ENCODE results near the gene KDM4C.

Gene KDM4C

DNA sequence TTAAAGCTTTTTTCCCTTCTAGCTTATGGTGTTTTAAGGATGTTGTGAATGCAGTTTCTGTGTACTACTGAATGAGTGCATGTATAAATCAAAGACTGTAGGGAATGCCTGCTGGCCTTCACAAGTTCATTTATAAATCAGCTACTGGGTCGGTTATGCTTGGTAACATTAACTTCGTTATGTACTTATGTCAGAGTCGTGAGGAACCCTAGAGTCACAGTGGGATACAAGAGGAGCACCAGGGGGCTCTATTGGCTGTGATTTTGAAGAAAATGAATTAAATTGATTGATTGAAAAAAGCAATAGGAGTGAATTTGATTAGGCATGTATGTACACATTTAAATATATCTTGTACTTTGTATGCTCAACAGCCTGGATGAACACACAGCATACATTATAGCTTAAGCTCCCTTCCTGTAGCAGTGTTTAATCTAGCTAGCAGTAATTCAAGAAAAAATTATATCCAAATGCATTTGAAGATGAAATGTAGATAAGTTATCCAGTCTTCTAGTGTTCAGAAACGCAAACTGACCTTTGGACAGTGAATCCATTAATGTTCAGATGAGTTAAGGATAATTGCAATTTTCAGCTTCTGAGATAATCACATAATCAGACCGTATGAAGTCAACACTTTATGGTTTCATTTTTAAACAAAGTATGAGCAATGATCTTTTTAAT, 204.2 kb downstream of the KDM4C start:
- Histone ChIP-seq H3K27me3 (no peaks in the 10 kb centered on the region), H3K4me3 (ENCODE audit: low read depth in 1 of 2, low read length in 1 of 2) (no peak overlapping the region), H3K4me1 (ENCODE audit: control insufficient read depth in 1 of 2, insufficient read depth in 1 of 2, low read depth in 1 of 2, low read length in 1 of 2) (no peaks in the 10 kb centered on the region)

DNA sequence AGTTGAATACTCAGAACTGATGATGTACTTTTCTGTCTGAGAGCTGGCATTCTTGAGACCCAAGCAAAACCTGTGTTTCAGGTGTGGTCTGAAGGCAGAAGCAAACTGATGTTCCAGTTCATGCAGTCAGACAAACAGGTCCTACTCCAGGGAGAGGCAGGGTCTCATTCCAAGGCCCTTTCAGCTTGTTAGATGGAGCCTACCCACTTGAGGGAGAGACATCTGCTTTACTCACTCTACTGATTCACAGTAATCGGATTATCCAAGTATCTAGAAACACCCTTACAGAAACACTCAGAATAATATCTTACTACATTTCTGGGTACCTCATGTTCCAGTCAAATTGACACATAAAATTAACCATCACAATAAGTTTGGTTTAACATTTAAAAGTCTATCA, 207.8 kb downstream of the KDM4C start:
- TF ChIP-seq, protein P1, sequence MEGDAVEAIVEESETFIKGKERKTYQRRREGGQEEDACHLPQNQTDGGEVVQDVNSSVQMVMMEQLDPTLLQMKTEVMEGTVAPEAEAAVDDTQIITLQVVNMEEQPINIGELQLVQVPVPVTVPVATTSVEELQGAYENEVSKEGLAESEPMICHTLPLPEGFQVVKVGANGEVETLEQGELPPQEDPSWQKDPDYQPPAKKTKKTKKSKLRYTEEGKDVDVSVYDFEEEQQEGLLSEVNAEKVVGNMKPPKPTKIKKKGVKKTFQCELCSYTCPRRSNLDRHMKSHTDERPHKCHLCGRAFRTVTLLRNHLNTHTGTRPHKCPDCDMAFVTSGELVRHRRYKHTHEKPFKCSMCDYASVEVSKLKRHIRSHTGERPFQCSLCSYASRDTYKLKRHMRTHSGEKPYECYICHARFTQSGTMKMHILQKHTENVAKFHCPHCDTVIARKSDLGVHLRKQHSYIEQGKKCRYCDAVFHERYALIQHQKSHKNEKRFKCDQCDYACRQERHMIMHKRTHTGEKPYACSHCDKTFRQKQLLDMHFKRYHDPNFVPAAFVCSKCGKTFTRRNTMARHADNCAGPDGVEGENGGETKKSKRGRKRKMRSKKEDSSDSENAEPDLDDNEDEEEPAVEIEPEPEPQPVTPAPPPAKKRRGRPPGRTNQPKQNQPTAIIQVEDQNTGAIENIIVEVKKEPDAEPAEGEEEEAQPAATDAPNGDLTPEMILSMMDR (IDR thresholded peaks at IDR 0.05): no peak
- no peak overlapping the region for H3K4me3 ChIP-seq (ENCODE audit: low read depth in 1 of 2, low read length in 1 of 2)
- no peaks in the 10 kb centered on the region for H3K36me3 ChIP-seq
- no peaks in the 10 kb centered on the region for H3K27me3 ChIP-seq
- H3K9me3 ChIP-seq: no peaks in the 10 kb centered on the region
- no peak overlapping the region for H3K27ac ChIP-seq
- H3K4me1 ChIP-seq (ENCODE audit: control insufficient read depth in 1 of 2, insufficient read depth in 1 of 2, low read depth in 1 of 2, low read length in 1 of 2): no peaks in the 10 kb centered on the region

More for the DNA sequence above, 204.2 kb downstream of the KDM4C start:
- TF ChIP-seq, protein P1 (IDR thresholded peaks at IDR 0.05): no peak
- Histone ChIP-seq H3K9me3 (no peaks in the 10 kb centered on the region), H3K27ac (no peak overlapping the region), H3K36me3 (no peaks in the 10 kb centered on the region)

DNA sequence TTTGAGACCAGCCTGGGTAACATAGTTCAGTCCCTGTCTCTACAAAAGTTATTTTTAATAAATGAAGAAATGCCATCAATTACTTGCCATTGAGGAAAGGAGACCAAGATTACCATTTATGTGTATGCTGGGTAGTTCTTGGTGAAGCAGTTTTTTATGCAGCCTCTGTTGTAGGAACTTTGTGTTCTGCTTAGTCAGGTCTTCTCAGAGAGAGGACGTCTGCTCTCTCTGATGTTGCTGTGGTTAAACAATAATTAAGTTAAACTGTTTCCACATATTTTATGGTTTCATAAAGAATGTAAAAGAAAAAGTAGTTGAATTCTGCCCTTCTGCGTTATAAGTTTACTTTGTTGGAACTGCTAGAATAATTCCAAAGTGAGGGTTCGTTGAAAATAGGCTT, 210.5 kb downstream of the KDM4C start:
- Histone ChIP-seq H3K9me3 (no peaks in the 10 kb centered on the region), H3K4me3 (ENCODE audit: low read depth in 1 of 2, low read length in 1 of 2) (no peak overlapping the region), H3K4me1 (ENCODE audit: control insufficient read depth in 1 of 2, insufficient read depth in 1 of 2, low read depth in 1 of 2, low read length in 1 of 2) (peaks cover 2 to 3% of the 10 kb centered on the region in 2 experiments), H3K27me3 (no peaks in the 10 kb centered on the region), H3K36me3 (no peaks in the 10 kb centered on the region), H3K27ac (no peak overlapping the region)
- TF ChIP-seq, protein P1 (IDR thresholded peaks at IDR 0.05): no peak

DNA sequence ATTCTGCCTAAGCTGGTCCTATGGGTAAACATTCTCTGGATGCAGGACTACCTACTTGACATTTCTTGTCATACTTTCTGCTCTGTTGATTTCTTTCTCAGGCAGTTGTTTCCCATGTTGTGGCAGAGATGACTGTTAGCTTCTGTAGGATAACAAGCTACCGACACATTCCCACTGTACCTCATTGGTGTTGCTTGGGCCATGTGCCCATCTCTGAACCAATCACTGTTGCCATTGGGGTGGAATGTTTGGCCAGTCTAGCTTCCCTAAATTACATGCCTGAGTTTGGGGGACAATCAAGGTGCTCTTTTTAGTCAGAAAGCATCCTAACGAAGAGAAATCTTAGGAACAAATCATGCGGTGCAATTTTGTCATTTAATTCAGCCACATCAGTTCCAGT, 212.0 kb downstream of the KDM4C start:
- peaks cover 11% of the 10 kb centered on the region in 2 experiments for H3K4me1 ChIP-seq (ENCODE audit: control insufficient read depth in 1 of 2, insufficient read depth in 1 of 2, low read depth in 1 of 2, low read length in 1 of 2)
- H3K27me3 ChIP-seq: no peaks in the 10 kb centered on the region
- no peaks in the 10 kb centered on the region for H3K36me3 ChIP-seq
- H3K9me3 ChIP-seq: no peaks in the 10 kb centered on the region
- TF ChIP-seq, protein P1 (IDR thresholded peaks at IDR 0.05): no peak
- H3K27ac ChIP-seq: no peak overlapping the region
- H3K4me3 ChIP-seq (ENCODE audit: low read depth in 1 of 2, low read length in 1 of 2): no peak overlapping the region

DNA sequence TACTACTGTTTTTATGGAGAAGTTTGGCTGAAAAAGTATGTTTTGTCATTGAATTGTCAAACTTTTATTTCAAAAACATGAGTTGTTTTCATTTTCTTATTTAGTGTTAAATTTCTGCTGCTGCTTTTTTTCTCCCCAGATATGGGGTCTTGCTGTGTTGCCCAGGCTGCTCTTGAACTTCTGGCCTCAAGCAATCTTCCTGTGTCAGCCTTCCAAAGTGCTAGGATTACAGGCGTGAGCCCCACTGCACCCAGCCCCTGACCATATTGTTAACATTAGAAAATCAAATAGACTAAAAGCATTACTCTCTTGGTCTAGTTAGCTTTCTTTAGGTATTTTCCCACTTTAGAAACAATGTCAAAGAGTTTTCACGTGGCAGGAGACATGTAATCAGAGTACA, 215.3 kb downstream of the KDM4C start:
- no peak overlapping the region for H3K27ac ChIP-seq
- TF ChIP-seq, protein P1 (IDR thresholded peaks at IDR 0.05): no peak
- H3K4me1 ChIP-seq (ENCODE audit: control insufficient read depth in 1 of 2, insufficient read depth in 1 of 2, low read depth in 1 of 2, low read length in 1 of 2): peaks cover 11% of the 10 kb centered on the region in 2 experiments
- no peaks in the 10 kb centered on the region for H3K27me3 ChIP-seq
- H3K36me3 ChIP-seq: no peaks in the 10 kb centered on the region
- H3K4me3 ChIP-seq (ENCODE audit: low read depth in 1 of 2, low read length in 1 of 2): no peak overlapping the region
- no peaks in the 10 kb centered on the region for H3K9me3 ChIP-seq
